HEK293 (cell line): ENCODE results near the gene TMEM151B.

Experiments
- GLIS2 ChIP-seq: fragments of 450-650 bp; formaldehyde crosslinking; IDR thresholded peaks from 2 replicates; pipeline ENCODE4 v1.5.1; 2016; ENCODE audit warnings: missing biosample characterization, missing genetic modification characterization
- OSR2 ChIP-seq: fragments of 450-650 bp; formaldehyde crosslinking; IDR thresholded peaks from 2 replicates; pipeline ENCODE4 v1.5.1; 2016; ENCODE audit warnings: missing biosample characterization, missing genetic modification characterization
- SP3 ChIP-seq: fragments of 450-650 bp; formaldehyde crosslinking; IDR thresholded peaks from 2 replicates; pipeline ENCODE4 v1.5.1; 2016; ENCODE audit warnings: missing biosample characterization, missing genetic modification characterization
- YY1 ChIP-seq: fragments of 450-650 bp; formaldehyde crosslinking; IDR thresholded peaks from 2 replicates; pipeline ENCODE4 v1.5.1; 2018; ENCODE audit warnings: missing biosample characterization, missing genetic modification characterization
- TF ChIP-seq, protein P1 (sequence below): fragments of 450-650 bp; formaldehyde crosslinking; IDR thresholded peaks from 2 replicates; pipeline ENCODE4 v1.5.1; 2016; ENCODE audit warnings: missing biosample characterization, missing genetic modification characterization
- TF ChIP-seq, protein P2 (sequence below): fragments of 450-650 bp; formaldehyde crosslinking; IDR thresholded peaks from 2 replicates; pipeline ENCODE4 v1.5.1; 2016; ENCODE audit warnings: missing biosample characterization, missing genetic modification characterization

DNA sequence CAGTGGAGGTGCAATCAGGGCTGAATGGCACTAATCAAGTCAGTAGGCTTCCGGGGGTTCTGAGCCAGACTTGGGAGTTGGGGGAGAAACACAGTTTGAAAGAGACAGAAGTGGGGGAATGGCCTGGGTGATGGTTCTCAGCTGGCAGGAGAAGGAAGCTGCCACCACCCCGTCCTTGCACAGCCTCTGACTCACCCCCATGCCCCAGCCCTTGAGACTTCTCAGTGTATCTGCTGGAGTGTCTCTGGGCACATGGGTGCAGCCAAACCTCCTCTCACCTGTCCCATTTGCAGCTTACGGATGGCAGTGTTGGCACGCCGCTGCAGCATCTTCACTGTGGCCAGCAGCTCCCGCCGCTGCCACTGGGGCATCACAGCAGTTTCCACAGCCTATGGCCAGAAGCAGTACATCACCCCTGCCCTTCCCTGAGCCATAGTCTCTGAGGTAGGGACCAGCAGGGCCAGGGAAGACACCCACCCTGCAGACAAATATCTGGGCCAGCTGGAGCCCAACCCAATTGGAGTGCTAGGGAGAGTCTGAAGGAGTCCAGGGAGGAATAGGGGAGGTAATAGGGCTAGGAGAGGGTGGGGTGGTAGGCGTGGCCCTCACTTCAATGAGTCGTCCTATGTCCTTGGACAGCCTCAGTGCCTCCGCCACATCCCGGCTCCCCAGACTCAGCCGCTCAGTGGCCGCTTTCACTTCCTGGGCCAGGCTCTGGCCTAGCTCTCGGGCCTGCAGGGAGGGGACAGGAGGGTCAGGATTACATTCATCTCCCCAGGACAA, 31.7 kb downstream of the TMEM151B start:
- TF ChIP-seq, protein P1, sequence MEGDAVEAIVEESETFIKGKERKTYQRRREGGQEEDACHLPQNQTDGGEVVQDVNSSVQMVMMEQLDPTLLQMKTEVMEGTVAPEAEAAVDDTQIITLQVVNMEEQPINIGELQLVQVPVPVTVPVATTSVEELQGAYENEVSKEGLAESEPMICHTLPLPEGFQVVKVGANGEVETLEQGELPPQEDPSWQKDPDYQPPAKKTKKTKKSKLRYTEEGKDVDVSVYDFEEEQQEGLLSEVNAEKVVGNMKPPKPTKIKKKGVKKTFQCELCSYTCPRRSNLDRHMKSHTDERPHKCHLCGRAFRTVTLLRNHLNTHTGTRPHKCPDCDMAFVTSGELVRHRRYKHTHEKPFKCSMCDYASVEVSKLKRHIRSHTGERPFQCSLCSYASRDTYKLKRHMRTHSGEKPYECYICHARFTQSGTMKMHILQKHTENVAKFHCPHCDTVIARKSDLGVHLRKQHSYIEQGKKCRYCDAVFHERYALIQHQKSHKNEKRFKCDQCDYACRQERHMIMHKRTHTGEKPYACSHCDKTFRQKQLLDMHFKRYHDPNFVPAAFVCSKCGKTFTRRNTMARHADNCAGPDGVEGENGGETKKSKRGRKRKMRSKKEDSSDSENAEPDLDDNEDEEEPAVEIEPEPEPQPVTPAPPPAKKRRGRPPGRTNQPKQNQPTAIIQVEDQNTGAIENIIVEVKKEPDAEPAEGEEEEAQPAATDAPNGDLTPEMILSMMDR = no peak
- TF ChIP-seq GLIS2 (tag by site-specific recombination) = no peak
- no peak for TF ChIP-seq YY1 (tag by site-specific recombination)
- no peak for TF ChIP-seq SP3 (tag by site-specific recombination)
- TF ChIP-seq, protein P2, sequence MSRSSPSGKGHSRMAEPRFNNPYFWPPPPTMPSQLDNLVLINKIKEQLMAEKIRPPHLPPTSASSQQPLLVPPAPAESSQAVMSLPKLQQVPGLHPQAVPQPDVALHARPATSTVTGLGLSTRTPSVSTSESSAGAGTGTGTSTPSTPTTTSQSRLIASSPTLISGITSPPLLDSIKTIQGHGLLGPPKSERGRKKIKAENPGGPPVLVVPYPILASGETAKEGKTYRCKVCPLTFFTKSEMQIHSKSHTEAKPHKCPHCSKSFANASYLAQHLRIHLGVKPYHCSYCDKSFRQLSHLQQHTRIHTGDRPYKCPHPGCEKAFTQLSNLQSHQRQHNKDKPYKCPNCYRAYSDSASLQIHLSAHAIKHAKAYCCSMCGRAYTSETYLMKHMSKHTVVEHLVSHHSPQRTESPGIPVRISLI (tag by site-specific recombination) = no peak
- no peak for TF ChIP-seq OSR2 (tag by site-specific recombination)
